Anterior cingulate cortex (tissue), 58 donors: Measurements from ENCODE around the gene TIMMDC1.

Source experiments
- DNase-seq, 58 donors: peaks; one replicate each; lab custom pipeline; 2025; lab: John Stamatoyannopoulos, UW

Gene TIMMDC1

GRCh38 chr3:119498186-119499011 is at the start of gene TIMMDC1:
Gene TIMMDC1, plus strand, starts transcription at chr3:119498547. Its CDS starts 187 bp downstream, at chr3:119498734.
- peak; percentile 75 to 99 (median 96) for DNase-seq

DNA sequence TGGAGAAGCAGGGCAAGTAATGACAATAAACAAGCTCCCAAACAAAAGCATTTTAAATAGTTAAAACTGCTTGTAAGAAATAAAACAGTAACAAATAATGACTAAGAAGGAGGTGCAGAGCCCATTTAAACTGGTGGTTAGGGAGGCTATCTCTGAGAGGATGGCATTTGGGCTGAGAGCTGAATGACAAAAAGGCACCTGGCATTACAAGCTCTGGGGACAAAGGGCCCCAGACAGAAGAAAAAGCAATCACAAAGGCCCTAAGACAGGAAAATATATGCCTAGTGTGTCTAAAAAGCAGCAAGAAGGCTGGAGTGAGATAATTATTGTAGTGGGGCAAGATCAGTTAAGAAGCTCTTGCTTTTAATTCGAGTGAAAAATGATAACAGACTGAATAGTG is 44.5 kb upstream of the TIMMDC1 start:
- no peak for DNase-seq

DNA sequence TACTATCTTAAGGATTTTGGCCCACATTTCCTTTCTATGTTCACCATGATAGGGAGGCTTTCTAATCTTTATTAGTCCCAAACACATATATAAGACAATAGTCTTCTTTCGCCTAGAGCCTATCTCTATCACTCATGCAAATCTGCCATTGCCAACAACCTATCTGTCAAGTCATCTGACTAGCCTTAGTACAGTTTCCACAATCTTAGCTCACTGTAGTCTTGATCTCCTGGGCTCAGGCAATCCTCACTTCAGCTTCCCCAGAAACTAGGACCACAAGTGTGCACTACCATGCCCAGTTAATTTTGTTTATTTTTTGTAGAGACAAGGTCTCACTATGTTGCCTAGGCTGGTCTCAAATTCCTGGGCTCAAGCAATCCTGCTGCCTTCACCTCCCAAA is 41.9 kb upstream of the TIMMDC1 start:
- no peak for DNase-seq

- DNase-seq = peak in 1 of 58 donors; percentile 3
These were observed 41.1 kb upstream of the TIMMDC1 start for GRCh38 chr3:119457246-119457645.

- DNase-seq = peak; percentile 81 to 100 (median 98)
These were observed 34.9 kb upstream of the TIMMDC1 start, which contains the start of gene TMEM39A for GRCh38 chr3:119463171-119464169. Gene TMEM39A, minus strand, starts transcription at chr3:119463615. Its CDS starts 1,541 bp downstream, at chr3:119462074.

- DNase-seq = no peak
These were observed 30.3 kb upstream of the TIMMDC1 start for GRCh38 chr3:119468041-119468440.

GRCh38 chr3:119469418-119470189 is 28.7 kb upstream of the TIMMDC1 start:
- DNase-seq = peak in 3 of 58 donors; percentile 8 to 27 (median 19)

GRCh38 chr3:119470866-119471265 is 27.5 kb upstream of the TIMMDC1 start:
- no peak for DNase-seq

- DNase-seq = no peak
These were observed 17.3 kb upstream of the TIMMDC1 start for GRCh38 chr3:119481079-119481478.

- DNase-seq = no peak
These were observed 15.2 kb upstream of the TIMMDC1 start for GRCh38 chr3:119483101-119483500.

DNA sequence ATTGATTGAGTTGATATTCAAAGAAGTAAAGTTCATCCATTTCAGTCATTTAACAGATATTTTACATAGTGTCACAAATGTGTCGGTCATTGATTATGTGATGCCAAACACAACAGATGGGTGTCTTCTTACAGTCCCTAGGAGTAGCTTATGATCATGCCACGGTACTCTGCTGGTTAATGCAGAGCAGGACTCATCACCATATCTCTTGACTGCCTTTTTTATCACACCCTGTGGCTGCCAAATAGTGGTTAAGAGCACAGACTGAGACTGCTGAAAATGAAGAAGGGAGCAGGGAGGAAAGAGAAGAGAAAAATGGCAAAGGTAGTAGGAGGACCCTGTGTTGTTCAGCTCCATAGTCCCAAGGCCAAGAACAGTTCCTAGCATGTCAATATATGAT is 12.8 kb upstream of the TIMMDC1 start:
- DNase-seq = no peak

DNA sequence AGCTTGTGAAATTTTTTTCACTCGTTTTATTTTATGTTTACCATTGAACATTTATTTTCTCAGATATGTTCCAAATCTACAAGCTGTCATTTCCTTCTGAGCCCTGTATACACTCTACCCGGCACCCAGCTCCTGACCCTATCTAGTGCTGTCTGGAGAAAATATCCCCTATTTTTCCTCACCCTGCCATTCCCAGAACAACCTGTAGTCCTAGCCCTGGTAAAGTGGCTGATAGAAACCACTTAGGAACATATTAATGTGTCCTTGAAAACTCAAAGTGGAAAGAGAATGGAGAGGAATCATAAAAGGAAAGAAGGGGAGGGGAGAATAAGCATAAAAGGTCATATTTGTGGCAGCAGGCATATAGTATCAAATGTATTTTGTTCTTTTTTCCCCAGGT is 8.2 kb upstream of the TIMMDC1 start:
- no peak for DNase-seq

GRCh38 chr3:119492128-119492527 is 6.2 kb upstream of the TIMMDC1 start:
- DNase-seq = no peak

GRCh38 chr3:119492810-119493209 is 5.5 kb upstream of the TIMMDC1 start:
- DNase-seq = no peak

GRCh38 chr3:119494597-119494996 is 3.8 kb upstream of the TIMMDC1 start:
- no peak for DNase-seq

DNA sequence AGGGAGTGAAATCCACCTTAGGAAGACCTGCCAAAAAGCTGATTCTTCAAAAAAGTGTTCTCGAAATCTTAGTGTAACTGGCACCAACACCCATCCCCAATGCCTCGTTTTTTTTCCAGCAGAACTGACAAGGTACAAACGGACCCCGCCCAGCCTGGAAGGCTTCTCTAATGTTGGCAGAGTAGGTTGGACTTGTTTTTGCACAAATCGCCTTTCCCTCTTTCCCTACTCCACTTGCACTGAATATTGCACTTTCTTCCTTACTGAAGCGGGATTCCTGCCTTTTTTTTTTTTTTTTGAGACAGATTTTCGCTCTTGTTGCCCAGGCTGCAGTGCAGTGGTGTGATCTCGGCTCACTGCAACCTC is 544 bp upstream of the TIMMDC1 start:
- peak in 15 of 58 donors; percentile 3 to 35 (median 23) for DNase-seq

DNA sequence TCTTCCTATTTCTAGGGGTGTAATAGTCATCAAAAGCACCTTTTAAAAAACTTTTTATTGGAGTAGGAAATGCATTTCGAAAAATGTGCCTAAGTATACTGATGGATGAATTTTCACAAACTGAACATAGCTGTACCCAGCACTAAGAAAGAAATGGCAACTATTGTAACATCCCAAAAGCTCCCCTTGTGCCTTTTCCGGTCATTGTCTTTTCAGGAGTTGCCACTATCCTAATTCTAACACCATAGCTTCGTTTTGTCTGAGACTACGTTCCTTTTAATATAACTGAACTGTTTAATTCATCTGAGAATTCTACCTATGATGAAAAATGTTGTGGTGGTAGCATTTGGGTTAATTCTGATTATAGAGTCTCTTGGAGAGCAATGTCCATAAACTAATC is 1.9 kb downstream of the TIMMDC1 start:
- DNase-seq = no peak

GRCh38 chr3:119500901-119501300 is 2.6 kb downstream of the TIMMDC1 start:
- no peak for DNase-seq

- DNase-seq = no peak
These were observed 8.3 kb downstream of the TIMMDC1 start for GRCh38 chr3:119506631-119507030.

DNA sequence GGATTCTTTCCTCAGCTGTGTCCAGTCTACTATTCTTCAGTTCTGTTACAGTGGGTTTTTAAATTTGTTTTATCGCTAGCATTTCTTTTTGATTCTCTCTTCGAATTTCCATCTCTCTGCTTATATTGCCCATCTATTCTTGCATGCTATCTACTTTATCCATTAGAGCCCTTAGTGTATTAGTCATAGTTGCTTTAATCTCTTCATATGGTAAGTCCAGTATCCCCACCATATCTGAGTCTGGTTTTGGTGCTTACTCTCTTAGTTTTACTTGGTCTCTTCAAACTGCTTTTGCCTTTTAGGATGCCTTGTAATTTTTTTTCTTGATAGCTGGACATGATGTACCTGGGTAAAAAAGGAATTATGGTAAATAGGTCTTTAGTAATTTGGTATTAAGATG is 9.1 kb downstream of the TIMMDC1 start:
- DNase-seq = no peak
